ENCODE results near the gene MYO5C. TPM values are rescaled to one million over a fixed set of nuclear protein-coding genes. Genes with fewer than 3 reads are reported as not detected.

MYO5C gene
- total RNA-seq, 1 experiment from 2014 or later = 0.43 TPM

DNA sequence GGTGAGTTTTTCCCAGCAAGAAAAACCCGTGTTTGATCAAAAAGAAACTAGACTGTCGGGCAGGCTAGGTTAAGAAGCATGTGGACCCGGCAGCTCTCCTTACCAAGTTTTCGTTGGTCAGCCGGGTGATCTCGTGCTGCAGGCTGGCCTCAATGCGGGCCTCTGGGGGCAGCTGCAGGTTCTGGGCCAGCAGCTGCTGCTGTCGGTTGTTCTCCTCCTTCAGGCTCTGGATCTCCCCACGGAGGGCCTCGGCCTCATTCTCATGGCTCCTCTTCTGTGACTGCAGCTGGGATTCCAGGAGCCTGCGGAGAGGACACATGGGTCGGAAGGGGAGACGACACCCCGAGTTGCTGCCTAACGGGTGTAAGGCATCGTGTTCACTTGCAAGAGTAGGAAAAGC lies 44.5 kb upstream of the MYO5C start:
- no peaks in the 10 kb centered on the region for H3K9me3 ChIP-seq (ENCODE audit: low read depth, low read length, poor library complexity, severe bottlenecking)
- TF ChIP-seq, protein P1, sequence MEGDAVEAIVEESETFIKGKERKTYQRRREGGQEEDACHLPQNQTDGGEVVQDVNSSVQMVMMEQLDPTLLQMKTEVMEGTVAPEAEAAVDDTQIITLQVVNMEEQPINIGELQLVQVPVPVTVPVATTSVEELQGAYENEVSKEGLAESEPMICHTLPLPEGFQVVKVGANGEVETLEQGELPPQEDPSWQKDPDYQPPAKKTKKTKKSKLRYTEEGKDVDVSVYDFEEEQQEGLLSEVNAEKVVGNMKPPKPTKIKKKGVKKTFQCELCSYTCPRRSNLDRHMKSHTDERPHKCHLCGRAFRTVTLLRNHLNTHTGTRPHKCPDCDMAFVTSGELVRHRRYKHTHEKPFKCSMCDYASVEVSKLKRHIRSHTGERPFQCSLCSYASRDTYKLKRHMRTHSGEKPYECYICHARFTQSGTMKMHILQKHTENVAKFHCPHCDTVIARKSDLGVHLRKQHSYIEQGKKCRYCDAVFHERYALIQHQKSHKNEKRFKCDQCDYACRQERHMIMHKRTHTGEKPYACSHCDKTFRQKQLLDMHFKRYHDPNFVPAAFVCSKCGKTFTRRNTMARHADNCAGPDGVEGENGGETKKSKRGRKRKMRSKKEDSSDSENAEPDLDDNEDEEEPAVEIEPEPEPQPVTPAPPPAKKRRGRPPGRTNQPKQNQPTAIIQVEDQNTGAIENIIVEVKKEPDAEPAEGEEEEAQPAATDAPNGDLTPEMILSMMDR (conservative IDR thresholded peaks at IDR 0.05; ENCODE audit: low read depth, low read length) = no peak
- no peak for TF ChIP-seq EZH2 (IDR thresholded peaks at IDR 0.05; ENCODE audit: borderline replicate concordance, low read depth, low read length, poor library complexity, severe bottlenecking)
- CTCF ChIA-PET = no interaction called here
- BruUV-seq (replicated peaks) = no TSS peak
- H3K4me3 ChIP-seq (ENCODE audit: low read depth, low read length, poor library complexity, severe bottlenecking) = no peak overlapping the region
- H3K27ac ChIP-seq (ENCODE audit: low read depth, low read length, poor library complexity, severe bottlenecking) = no peak overlapping the region
- intact Hi-C loops (cut with micrococcal nuclease; ENCODE audit: unreplicated experiment) = no loop called here
- H3K36me3 ChIP-seq (ENCODE audit: insufficient read depth, low read length, poor library complexity, severe bottlenecking) = no peaks in the 10 kb centered on the region
- no peak for DNase-seq (ENCODE audit: low spot score)
- POLR2A ChIA-PET (ENCODE audit: low non-redundant PET) = interaction anchor here (0.6 kb wide), 1 partner anchor 148 kb away, joined by 3 read pairs; no protein-coding TSS in a partner anchor
- H3K27me3 ChIP-seq (replicated peaks; ENCODE audit: insufficient read depth, low read depth, low read length, poor library complexity) = no peaks in the 10 kb centered on the region
- H3K4me1 ChIP-seq (ENCODE audit: insufficient read depth, low read length, poor library complexity, severe bottlenecking) = no peaks in the 10 kb centered on the region

DNA sequence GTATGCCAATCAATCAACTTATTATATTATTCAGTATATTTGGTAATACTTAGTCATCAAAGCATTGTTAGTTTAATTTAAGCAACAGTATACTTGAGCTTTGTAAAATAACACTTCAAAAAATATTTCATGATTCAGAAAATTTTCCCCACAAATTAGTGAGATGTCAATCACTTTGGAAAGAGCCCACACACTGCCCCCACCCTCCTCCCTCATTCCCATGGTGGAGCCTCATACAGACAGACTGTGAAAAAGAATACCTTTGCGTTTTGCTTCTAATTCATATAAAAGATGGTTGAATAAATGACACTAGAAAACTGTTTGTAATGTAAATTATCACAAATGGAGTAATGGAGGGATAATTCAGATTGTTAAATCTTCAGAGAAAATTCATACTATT lies 43.3 kb upstream of the MYO5C start:
- no peaks in the 10 kb centered on the region for H3K27me3 ChIP-seq (replicated peaks; ENCODE audit: insufficient read depth, low read depth, low read length, poor library complexity)
- intact Hi-C loops (cut with micrococcal nuclease; ENCODE audit: unreplicated experiment) = loop anchor here (5.0 kb wide), 1 partner anchor 82 kb away; no protein-coding TSS in a partner anchor
- H3K4me1 ChIP-seq (ENCODE audit: insufficient read depth, low read length, poor library complexity, severe bottlenecking) = no peaks in the 10 kb centered on the region
- no peak for DNase-seq (ENCODE audit: low spot score)
- CTCF ChIA-PET = no interaction called here
- no peaks in the 10 kb centered on the region for H3K36me3 ChIP-seq (ENCODE audit: insufficient read depth, low read length, poor library complexity, severe bottlenecking)
- H3K9me3 ChIP-seq (ENCODE audit: low read depth, low read length, poor library complexity, severe bottlenecking) = no peaks in the 10 kb centered on the region
- no peak overlapping the region for H3K27ac ChIP-seq (ENCODE audit: low read depth, low read length, poor library complexity, severe bottlenecking)
- TF ChIP-seq, protein P1 (conservative IDR thresholded peaks at IDR 0.05; ENCODE audit: low read depth, low read length) = no peak
- no peak for TF ChIP-seq EZH2 (IDR thresholded peaks at IDR 0.05; ENCODE audit: borderline replicate concordance, low read depth, low read length, poor library complexity, severe bottlenecking)
- POLR2A ChIA-PET (ENCODE audit: low non-redundant PET) = no interaction called here
- no peak overlapping the region for H3K4me3 ChIP-seq (ENCODE audit: low read depth, low read length, poor library complexity, severe bottlenecking)
- BruUV-seq (replicated peaks) = no TSS peak

DNA sequence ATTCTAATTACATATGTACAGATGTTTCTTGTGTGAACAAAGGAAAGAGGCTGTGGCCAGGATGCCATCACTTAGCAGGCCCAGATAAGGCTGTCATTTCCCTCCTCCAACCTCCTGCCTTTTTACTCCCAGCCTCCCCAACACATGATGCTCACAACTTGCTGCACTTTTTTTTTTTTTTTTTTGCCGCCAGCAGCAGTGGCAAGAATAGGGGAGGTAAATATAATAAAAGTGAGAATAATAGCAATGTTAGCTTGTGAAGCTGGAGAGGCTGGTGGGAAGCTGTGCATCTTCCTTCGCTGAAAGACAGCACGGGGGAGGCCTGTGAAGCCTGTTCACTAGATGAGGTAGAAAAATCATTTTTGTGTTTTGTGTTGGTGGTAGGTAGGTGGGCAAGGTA lies 42.5 kb upstream of the MYO5C start:
- no peak for DNase-seq (ENCODE audit: low spot score)
- H3K27ac ChIP-seq (ENCODE audit: low read depth, low read length, poor library complexity, severe bottlenecking) = no peak overlapping the region
- no peak overlapping the region for H3K4me3 ChIP-seq (ENCODE audit: low read depth, low read length, poor library complexity, severe bottlenecking)
- no peak for TF ChIP-seq EZH2 (IDR thresholded peaks at IDR 0.05; ENCODE audit: borderline replicate concordance, low read depth, low read length, poor library complexity, severe bottlenecking)
- TF ChIP-seq, protein P1 (conservative IDR thresholded peaks at IDR 0.05; ENCODE audit: low read depth, low read length) = no peak
- no peaks in the 10 kb centered on the region for H3K27me3 ChIP-seq (replicated peaks; ENCODE audit: insufficient read depth, low read depth, low read length, poor library complexity)
- H3K9me3 ChIP-seq (ENCODE audit: low read depth, low read length, poor library complexity, severe bottlenecking) = no peaks in the 10 kb centered on the region
- H3K4me1 ChIP-seq (ENCODE audit: insufficient read depth, low read length, poor library complexity, severe bottlenecking) = no peaks in the 10 kb centered on the region
- H3K36me3 ChIP-seq (ENCODE audit: insufficient read depth, low read length, poor library complexity, severe bottlenecking) = no peaks in the 10 kb centered on the region
- CTCF ChIA-PET = no interaction called here
- no TSS peak for BruUV-seq (replicated peaks)
- intact Hi-C loops (cut with micrococcal nuclease; ENCODE audit: unreplicated experiment) = loop anchor here (5.0 kb wide), 1 partner anchor 81 kb away; no protein-coding TSS in a partner anchor
- POLR2A ChIA-PET (ENCODE audit: low non-redundant PET) = no interaction called here

All from A673 (cell line).